ENCODE results near the gene UPK2.

GRCh38 chr11:118996926-118997626 lies 41.0 kb downstream of the UPK2 start:
- TF ChIP-seq, protein P1, sequence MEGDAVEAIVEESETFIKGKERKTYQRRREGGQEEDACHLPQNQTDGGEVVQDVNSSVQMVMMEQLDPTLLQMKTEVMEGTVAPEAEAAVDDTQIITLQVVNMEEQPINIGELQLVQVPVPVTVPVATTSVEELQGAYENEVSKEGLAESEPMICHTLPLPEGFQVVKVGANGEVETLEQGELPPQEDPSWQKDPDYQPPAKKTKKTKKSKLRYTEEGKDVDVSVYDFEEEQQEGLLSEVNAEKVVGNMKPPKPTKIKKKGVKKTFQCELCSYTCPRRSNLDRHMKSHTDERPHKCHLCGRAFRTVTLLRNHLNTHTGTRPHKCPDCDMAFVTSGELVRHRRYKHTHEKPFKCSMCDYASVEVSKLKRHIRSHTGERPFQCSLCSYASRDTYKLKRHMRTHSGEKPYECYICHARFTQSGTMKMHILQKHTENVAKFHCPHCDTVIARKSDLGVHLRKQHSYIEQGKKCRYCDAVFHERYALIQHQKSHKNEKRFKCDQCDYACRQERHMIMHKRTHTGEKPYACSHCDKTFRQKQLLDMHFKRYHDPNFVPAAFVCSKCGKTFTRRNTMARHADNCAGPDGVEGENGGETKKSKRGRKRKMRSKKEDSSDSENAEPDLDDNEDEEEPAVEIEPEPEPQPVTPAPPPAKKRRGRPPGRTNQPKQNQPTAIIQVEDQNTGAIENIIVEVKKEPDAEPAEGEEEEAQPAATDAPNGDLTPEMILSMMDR (optimal IDR thresholded peaks at IDR 0.05 in 1 of 3, IDR thresholded peaks at IDR 0.05 in 1 of 3, conservative IDR thresholded peaks at IDR 0.05 in 1 of 3; ENCODE audit: extremely low read depth in 1 of 3, insufficient read depth in 2 of 3, low read length in 3 of 3) = peak in 2 of 3 experiments; percentile 35 to 41
- no peak for TF ChIP-seq EZH2 (IDR thresholded peaks at IDR 0.05; ENCODE audit: low read length)
